ENCODE measurements around the gene FNDC3A. TPM values are rescaled to one million over a fixed set of nuclear protein-coding genes. Genes with fewer than 3 reads are reported as not detected.
A peak's percentile ranks its signal among the peaks of the same experiment; 100 is the strongest.

The FNDC3A gene
- total and polyA plus RNA-seq, 4 donors: 17.6 to 87.6 (median 34.5) TPM

DNA sequence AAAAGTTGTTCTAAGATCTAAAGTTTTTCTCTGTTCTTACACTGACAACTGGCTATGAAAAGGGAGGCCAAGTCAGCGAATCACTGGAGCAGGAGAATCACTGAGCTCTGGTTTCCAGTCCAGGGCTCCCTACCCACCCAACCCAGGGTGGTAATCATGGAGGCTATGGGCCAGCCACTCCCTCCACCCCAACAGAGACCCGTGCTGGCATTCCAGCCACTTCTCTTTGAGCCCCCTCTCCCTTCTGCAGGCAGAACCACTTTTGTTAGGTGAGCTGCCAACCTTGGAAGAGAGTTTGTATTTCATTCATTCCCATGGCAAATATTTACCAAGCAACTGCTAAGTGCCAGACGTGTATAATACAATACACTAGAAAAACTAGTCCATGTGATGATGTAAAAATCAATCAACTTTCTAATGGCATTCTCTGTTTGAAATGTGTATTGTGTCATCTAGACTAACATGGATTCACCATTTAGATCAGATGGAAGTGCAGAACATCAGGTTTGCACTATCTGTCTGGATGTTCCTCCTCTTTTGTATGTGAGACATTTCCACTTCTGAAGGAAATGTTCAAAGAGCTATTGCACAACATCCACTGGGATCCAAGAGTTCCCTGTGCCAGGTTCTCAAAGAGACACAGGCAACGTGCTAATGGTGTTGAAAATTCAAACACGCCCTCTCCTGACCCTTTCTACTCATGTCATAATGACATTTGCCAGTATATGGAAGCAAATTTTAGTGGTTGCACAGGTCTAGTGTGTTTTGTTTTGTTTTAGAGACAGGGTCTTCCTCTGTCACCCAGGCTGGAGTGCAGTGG is 249.7 kb downstream of the FNDC3A start:
- H3K27me3 ChIP-seq (ENCODE audit: control insufficient read depth in 3 of 3, insufficient read depth in 3 of 3, low read length in 2 of 3): peaks cover 0 to 33% (median 29%) of the 10 kb centered on the region in 3 donors
- no peaks in the 10 kb centered on the region for H3K36me3 ChIP-seq (ENCODE audit: control insufficient read depth in 4 of 4, insufficient read depth in 4 of 4, low read length in 4 of 4)
- ATAC-seq (ENCODE audit: insufficient read depth, low FRiP score) (no peak), DNase-seq (peak in 2 of 3 donors; percentile 29 to 54)
- no peak overlapping the region for H3K4me3 ChIP-seq
- WGBS, 2 donors: 49 to 59% methylated on average over 5 of the region's 5 CpGs
- no peak overlapping the region for H3K27ac ChIP-seq (ENCODE audit: low read depth in 1 of 2, low read length in 1 of 2)
- H3K9me3 ChIP-seq (ENCODE audit: control insufficient read depth in 4 of 4, insufficient read depth in 3 of 4, low read length in 3 of 4): peaks cover 0 to 2% (median 0%) of the 10 kb centered on the region in 4 donors
- no peak overlapping the region for H3K9ac ChIP-seq (ENCODE audit: insufficient read depth in 1 of 2, low read length in 2 of 2)
- TF ChIP-seq, protein P1, sequence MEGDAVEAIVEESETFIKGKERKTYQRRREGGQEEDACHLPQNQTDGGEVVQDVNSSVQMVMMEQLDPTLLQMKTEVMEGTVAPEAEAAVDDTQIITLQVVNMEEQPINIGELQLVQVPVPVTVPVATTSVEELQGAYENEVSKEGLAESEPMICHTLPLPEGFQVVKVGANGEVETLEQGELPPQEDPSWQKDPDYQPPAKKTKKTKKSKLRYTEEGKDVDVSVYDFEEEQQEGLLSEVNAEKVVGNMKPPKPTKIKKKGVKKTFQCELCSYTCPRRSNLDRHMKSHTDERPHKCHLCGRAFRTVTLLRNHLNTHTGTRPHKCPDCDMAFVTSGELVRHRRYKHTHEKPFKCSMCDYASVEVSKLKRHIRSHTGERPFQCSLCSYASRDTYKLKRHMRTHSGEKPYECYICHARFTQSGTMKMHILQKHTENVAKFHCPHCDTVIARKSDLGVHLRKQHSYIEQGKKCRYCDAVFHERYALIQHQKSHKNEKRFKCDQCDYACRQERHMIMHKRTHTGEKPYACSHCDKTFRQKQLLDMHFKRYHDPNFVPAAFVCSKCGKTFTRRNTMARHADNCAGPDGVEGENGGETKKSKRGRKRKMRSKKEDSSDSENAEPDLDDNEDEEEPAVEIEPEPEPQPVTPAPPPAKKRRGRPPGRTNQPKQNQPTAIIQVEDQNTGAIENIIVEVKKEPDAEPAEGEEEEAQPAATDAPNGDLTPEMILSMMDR (IDR thresholded peaks at IDR 0.05; ENCODE audit: control extremely low read depth, extremely low read depth): no peak
- H3K4me1 ChIP-seq (ENCODE audit: control insufficient read depth in 5 of 5, insufficient read depth in 5 of 5, low read length in 5 of 5): peaks cover 0 to 9% (median 0%) of the 10 kb centered on the region in 5 donors

DNA sequence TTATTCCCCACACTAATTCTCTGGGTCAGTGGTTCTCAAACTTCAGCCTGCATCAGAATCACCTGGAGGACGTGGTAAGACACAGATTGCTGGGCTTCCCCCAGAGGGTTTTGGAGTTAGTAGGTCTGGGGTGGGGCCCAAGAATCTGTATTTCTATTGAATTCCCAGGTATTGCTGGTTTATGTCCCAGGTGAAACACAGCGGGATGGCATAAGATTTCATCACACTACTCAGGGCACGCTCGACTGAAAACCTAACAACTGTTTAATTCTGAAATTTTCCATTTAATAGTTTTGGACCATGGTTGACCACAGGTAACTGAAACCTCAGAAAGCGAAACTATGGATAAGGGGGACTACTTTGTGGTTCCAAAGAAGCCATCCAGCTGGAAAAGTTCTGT is 250.9 kb downstream of the FNDC3A start:
- DNase-seq: no peak
- H3K4me1 ChIP-seq (ENCODE audit: control insufficient read depth in 5 of 5, insufficient read depth in 5 of 5, low read length in 5 of 5): no peaks in the 10 kb centered on the region
- no peaks in the 10 kb centered on the region for H3K36me3 ChIP-seq (ENCODE audit: control insufficient read depth in 4 of 4, insufficient read depth in 4 of 4, low read length in 4 of 4)
- H3K27ac ChIP-seq (ENCODE audit: low read depth in 1 of 2, low read length in 1 of 2): no peak overlapping the region
- H3K4me3 ChIP-seq: no peak overlapping the region
- no peak for ATAC-seq (ENCODE audit: insufficient read depth, low FRiP score)
- H3K9me3 ChIP-seq (ENCODE audit: control insufficient read depth in 4 of 4, insufficient read depth in 3 of 4, low read length in 3 of 4): peaks cover 0 to 2% (median 0%) of the 10 kb centered on the region in 4 donors
- peaks cover 0 to 26% (median 22%) of the 10 kb centered on the region in 3 donors for H3K27me3 ChIP-seq (ENCODE audit: control insufficient read depth in 3 of 3, insufficient read depth in 3 of 3, low read length in 2 of 3)
- 81 to 84% methylated on average over 5 of the region's 5 CpGs for WGBS, 2 donors
- TF ChIP-seq, protein P1 (IDR thresholded peaks at IDR 0.05; ENCODE audit: control extremely low read depth, extremely low read depth): no peak
- no peak overlapping the region for H3K9ac ChIP-seq (ENCODE audit: insufficient read depth in 1 of 2, low read length in 2 of 2)

DNA sequence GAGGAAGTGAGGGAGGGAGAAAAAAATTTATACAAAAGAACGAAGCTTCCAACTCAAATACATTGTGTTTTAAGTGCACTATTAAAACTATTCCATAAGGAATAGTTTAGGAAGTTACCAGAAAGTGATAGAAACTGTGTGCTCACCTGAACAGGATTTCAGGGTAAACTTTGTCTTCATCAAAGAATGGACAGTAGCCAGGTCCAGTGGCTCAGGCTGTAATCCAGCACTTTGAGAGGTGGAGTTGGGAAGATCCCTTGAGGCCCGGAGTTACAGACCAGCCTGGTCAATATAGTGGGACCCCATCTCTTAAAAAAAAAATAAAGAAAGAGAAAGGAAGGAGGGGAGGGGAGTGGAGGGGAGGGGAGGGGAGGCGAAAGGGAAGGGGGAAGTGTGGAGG is 259.0 kb downstream of the FNDC3A start:
- TF ChIP-seq, protein P1 (IDR thresholded peaks at IDR 0.05; ENCODE audit: control extremely low read depth, extremely low read depth): no peak
- Histone ChIP-seq H3K4me3 (no peak overlapping the region), H3K9ac (ENCODE audit: insufficient read depth in 1 of 2, low read length in 2 of 2) (no peak overlapping the region), H3K27ac (ENCODE audit: low read depth in 1 of 2, low read length in 1 of 2) (no peak overlapping the region), H3K4me1 (ENCODE audit: control insufficient read depth in 5 of 5, insufficient read depth in 5 of 5, low read length in 5 of 5) (no peaks in the 10 kb centered on the region), H3K36me3 (ENCODE audit: control insufficient read depth in 4 of 4, insufficient read depth in 4 of 4, low read length in 4 of 4) (peaks cover 0 to 1% (median 0%) of the 10 kb centered on the region in 4 donors), H3K27me3 (ENCODE audit: control insufficient read depth in 3 of 3, insufficient read depth in 3 of 3, low read length in 2 of 3) (no peaks in the 10 kb centered on the region), H3K9me3 (ENCODE audit: control insufficient read depth in 4 of 4, insufficient read depth in 3 of 4, low read length in 3 of 4) (peaks cover 0 to 2% (median 0%) of the 10 kb centered on the region in 4 donors)
- WGBS, 2 donors: 96 to 97% methylated on average over 2 to 3 of the region's 3 CpGs
- DNase-seq (no peak), ATAC-seq (ENCODE audit: insufficient read depth, low FRiP score) (no peak)

Data from lung (tissue), 12 donors.